GM15510 (cell line): ENCODE data around the gene SPA17.

ENCODE experiments used
- POLR2A ChIP-seq: IDR thresholded peaks from 3 replicates; pipeline ENCODE4 v1.6.1; 2011; ENCODE audit warnings: borderline replicate concordance; ENCODE audit not compliant: insufficient read length; ENCODE audit errors: extremely low read depth

The SPA17 gene

DNA sequence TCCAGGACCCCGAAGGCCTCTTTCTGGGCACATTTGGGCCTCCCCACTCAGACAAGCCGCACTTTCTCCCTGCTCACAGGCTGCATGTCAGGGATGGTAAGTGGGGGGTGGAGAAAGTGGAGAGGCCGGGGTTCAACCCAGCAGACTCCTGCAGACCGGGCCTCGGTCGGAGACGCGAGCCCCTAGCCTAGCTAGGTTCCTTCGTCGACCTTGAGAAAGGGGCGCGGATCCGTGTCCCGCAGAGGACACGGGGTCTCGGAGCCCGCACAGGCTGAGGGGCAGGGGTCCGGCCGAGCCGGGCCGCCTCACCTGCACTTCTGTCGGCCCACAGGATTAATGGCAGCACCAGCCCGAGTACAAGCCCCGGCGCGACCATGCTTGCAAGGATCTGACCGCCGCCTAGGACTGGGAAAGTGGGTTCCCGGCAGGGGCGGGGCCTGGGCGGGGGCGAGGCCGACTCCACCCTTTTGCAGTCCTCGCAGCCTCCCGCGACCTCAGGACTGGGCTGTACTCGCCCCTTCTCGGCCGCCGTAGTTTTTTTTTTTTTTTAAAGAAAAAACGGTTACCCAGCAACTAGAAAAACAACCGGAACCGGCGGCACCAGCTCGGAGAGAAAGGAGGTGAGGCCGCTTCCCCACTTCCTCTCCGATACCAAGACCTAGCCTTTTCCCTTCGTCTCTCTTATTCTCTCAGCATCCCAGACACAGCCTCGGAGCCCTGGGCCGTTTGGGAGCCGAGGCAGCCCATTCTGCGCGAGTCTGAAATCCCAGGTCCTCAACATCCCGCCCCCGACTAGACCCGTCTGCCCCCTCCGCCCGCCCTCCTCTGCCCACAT, at the start of gene SPA17, which contains the start of gene SIAE:
Gene SPA17 (plus strand): TSS at position 572 of the 835 bp plus-strand sequence. CDS start 1,361 bp downstream, outside the sequence.
Gene SIAE (minus strand): TSS at position 407 of the 835 bp plus-strand sequence. CDS start 31 bp downstream, at position 376.
- peak; percentile 75 for TF ChIP-seq POLR2A

DNA sequence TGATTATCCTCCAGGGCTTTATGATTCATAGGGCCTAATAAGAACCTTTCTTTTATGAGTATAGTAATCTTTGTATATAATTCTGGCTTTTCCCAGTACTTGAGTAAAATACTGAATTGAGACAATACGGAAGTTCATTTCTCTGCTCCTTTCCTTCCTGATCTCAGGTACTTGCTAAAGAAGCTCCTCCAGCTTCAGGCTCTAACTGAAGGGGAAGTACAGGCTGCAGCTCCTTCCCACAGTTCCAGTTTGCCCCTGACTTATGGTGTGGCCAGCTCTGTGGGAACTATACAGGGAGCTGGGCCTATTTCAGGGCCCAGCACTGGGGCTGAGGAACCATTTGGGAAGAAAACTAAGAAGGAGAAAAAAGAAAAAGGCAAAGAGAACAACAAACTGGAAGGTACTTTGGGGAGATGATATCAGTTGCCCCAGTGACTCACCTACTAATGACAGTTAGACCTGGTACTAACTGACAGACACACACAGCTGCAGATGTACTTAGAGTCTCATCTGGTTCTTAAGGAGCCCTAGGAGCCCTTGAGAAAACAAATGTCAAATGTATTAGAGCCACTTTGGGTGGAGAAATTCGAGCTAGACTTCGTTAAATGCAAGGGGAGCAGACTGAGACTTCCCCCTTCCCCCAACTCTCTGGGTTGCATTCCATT, 48.1 kb upstream of the SPA17 start:
- TF ChIP-seq POLR2A, result no peak

DNA sequence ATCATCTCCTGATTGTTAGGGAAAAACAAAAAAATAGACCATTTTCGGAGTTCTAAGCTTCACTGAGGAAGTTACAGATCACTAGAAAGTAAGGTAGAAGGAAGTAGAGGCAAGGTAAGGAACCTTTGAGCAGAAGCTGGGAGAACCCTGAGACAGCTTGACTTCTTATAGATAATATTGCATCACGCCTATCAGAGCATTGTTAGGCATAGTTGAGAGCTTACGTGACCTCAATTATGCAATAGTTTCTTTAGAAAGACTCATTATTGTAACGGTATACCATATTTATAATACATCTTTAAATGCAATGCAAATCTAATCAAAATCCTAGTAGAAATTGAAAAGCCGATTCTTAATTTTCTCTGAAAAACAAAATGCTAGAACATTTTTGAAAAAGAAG, 46.2 kb upstream of the SPA17 start:
- TF ChIP-seq POLR2A, result no peak

DNA sequence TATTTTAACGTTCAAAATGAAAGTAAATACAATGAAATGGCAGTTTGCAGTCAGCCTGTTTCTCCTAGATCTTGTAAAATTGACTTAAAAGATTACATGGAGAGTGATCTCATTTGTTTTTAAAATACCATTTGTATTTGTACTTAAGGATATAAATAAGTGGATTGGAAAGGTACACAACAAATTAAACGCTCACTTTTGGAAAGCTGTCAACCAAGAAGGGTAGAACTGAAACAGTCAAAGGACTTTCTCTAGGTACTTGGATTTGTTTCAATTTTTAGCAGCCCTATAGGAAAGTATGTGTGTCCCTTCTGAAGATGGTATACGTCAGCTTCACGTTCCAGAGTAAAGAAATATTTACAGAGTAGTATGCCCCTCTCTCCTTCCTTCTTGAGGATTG, 43.7 kb upstream of the SPA17 start:
- TF ChIP-seq POLR2A, result no peak

DNA sequence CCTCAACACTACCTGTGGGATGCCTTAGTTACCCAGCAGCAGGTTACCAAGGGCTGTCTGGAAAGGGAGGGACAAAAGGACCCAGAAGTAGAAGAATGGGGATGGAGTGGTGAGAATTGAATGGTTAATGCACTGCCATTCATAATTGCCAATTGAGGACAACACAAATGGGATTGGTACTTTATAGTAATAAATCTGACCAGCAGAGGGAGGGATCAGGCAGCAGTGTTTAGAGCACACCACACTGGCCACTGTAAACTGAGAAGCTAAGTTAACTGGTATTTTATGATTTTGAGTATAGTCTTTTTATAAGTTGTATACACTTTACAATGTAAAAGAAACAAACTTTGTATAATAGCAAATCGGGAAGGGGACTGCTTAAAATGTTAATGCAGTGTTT, 40.3 kb upstream of the SPA17 start:
- TF ChIP-seq POLR2A, result no peak

DNA sequence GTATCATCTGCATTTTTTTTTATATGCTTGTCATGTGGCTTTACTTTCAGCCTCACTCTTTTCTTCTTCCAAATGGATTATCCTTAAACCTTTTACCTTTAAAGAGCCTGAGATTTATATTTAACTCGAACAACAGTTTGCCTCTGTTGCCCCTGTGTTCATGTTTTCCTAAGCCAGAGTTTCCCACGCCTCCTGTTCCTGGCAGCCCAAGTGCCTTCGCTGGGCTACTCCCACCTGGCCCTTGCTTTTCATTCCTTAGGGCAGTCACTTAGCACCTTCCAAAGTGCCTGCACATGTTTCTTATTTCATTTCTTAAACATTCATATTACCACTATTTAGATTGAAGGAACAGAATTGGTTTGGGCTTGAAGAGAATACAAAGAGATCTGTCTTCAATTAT, 37.8 kb upstream of the SPA17 start:
- no peak for TF ChIP-seq POLR2A

DNA sequence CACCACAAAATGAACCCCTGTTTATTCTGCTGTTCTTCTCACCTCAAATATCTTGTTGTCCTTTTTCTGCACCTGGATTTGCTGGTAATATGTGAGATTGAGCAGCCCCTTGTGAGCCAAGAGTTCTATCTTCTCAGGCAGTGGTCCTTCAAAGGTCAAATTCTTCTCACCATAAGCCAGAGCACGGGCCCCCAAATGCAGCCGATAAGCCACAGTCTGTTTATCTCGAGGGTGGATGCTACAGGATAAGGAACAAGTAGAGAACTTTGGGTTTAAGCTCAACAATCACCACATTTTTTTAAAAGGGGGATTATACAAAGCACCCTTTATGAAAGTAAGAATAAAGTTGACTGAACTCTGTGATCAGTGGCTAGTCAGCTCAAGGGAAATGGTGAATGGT, 35.2 kb upstream of the SPA17 start:
- TF ChIP-seq POLR2A, result no peak

DNA sequence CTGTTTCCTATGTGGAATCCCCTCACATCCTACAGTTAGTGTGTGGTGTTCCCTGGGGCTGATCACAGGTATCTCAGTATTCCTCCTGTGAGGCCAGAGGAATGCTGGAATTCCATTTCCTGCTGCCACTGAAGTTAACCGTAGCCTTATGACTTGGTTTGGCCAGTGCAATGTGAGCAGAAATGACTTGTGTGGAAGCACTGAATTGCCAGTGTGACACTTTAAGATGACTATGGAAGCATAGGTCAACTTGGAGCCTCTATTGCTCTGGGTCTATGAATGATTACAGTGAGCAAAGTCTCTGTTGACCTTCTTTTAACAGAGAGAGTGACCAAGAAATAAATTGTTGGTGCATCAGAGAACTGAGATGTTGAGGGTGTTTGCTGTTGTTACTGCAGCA, 34.5 kb upstream of the SPA17 start:
- no peak for TF ChIP-seq POLR2A

DNA sequence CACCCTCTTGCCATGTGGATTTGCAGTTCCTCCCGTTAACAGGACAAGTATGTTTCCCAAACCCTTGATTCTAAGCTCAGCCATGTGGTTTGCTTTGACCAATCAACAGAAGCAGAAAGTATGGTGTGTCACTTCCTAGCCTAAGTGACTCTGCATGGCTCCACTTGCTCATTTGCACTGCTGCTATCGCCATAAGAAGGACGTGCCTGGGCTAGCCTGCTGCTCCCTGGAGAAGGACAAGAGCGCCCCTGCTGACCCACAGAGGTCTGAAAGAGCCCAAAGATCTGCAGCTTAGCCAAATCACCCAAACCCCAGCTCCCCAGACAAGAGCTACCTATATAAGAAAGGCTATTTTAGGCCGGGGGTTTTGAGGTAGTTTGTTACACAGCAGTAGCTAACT, 33.0 kb upstream of the SPA17 start:
- no peak for TF ChIP-seq POLR2A

DNA sequence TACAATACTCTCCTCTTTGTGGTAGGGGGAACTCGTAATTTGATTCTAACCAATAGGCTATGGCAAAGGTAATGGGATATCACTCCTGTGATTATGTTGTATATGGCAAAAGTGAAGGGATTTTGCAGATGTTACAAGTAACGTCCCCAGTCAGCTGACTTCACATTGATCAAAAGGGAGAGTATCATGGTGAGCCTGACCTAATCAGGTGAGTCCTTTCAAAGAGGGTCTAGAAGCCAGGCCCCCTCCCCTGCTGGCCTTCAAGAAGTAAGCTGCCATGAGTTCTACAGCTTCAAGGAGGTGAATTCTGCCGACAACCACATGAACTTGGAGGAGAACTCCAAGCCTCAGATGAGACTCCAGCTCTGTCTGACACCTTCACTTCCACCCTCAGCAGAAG, 31.1 kb upstream of the SPA17 start:
- no peak for TF ChIP-seq POLR2A

DNA sequence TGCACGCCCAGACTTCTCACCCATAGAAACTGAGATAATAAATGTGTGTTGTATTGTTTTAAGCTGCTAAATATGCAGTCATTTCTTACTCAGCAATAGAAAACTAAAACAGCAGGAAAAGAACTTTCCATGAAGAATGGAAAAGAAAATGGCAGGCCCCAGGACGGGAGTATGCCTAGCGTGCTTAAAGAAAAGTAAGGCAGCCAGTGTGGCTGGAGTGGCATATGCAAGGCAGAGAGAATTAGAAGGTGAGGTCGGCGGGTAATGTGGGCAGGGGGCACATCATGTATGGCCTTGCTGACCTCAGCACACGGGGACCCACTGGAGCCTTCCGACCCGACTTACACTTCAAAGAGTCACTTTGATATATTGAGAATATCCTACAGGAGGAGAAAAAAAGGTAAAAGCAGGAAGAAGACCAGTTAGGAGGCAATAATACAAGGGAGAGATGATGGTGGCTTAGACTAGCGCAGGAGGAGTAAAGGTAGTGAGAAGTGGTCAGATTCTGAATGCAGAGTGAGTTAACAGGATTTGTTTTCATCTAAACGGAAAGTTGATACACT, 30.6 kb upstream of the SPA17 start:
- no peak for TF ChIP-seq POLR2A

DNA sequence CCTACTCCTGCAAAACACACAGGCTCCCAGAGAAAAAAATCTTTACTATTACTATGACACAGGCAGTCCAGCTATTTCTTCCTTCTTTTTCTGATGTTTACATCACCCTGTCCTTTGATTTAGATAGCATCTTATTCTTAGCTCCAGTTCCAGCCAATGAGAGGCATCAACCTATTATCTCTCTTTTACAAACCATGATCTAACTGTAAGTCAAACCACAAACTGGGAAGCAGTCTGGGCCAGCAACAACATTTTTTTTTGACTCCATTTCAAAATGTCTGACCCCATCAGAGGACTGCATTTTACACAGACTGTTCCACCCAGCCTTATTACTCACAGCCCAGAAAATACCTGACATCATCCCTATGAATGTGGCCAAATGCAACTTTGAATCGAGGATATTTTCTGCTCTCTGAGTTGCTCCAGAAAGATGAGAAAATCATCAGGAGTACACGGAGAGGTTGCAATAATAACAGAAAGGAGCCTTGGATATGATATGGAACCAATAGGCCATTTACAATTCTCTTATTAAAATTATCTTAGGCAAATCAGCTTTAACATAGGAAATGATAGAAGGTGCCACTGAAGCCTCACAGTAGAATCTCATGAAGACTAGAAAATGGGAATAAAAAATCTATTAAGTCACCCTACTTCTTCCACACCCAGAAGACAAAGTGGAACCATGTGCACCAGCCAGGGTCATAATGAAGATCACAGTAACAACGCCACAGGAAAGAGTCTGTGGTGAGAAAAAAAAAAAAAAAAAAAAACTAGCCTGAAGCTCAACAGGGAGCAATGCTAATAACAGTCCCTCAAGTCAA, 29.9 kb upstream of the SPA17 start:
- no peak for TF ChIP-seq POLR2A

DNA sequence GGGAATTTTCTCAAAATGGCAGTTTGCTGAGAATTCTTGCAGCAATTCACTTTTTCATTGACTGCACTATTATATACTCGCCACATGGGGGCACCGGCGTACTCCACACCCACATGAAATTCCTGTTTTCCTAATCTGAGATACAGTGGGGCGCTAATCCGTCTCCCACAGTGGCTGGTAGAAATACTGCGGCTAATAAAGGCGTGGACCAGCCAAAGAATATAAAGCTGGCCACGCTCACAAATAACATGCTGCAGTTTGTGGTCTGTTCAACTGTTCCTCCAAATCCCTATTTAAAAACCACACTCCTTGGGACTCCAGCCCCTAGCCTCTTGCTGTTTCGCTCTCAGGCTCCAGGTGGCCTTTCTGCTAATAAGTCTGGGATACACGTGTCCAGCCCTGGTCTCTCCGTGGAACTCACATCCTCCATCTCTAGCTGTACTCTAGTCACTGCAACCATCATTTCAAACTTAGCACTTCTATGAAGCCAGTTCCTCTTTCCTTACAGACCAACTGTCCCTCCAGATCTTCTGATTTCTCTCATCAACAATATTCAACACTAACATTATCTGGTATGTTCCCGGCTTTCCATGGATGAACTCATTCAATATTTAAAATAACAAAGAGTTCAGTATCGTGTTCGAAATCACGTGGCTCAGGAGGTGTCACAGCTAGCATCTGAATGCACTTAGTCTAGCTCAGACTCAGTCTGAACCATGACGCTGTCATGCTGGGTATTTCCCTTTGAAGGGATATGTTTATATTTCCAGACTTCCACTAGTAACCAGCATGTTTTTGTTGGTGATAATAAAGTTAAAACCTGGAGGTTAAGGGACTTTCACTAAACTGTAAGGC, 29.1 kb upstream of the SPA17 start:
- TF ChIP-seq POLR2A, result no peak

DNA sequence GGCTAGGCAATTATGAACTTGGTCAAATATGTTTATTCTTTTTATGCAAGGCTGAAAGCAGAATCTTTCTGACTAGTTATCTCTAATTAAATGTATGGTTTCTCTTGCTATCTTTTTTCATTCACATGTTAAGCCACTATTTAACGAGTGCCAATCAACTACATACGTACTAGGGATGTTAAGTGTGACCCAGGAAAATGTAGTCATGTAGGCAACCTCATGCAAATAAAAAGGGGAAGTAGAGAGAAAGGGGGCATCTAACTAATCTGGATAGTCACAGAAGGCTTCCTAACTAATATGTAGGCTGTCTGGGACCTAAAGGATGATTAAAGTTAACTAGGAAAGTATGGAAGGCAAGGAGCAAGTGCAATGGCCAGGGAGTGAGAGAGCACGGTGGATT, 27.6 kb upstream of the SPA17 start:
- no peak for TF ChIP-seq POLR2A
